GM12875 (cell line): ENCODE results near the gene VRTN.

Source experiments
- H3K4me3 ChIP-seq: one replicate; pipeline ENCODE4 v1.5.1; 2011; ENCODE audit warnings: low read depth, low read length, control low read depth
- TF ChIP-seq, protein P1 (sequence below): IDR thresholded peaks from 2 replicates; pipeline ENCODE4 v1.5.1; 2011; ENCODE audit warnings: low read depth, mild to moderate bottlenecking, control low read depth, inconsistent platforms, low read length, moderate library complexity, borderline replicate concordance; ENCODE audit not compliant: insufficient read depth

The VRTN gene

GRCh38 chr14:74349757-74350156, 1.5 kb downstream of the VRTN start:
- no peak overlapping the region for H3K4me3 ChIP-seq
- TF ChIP-seq, protein P1, sequence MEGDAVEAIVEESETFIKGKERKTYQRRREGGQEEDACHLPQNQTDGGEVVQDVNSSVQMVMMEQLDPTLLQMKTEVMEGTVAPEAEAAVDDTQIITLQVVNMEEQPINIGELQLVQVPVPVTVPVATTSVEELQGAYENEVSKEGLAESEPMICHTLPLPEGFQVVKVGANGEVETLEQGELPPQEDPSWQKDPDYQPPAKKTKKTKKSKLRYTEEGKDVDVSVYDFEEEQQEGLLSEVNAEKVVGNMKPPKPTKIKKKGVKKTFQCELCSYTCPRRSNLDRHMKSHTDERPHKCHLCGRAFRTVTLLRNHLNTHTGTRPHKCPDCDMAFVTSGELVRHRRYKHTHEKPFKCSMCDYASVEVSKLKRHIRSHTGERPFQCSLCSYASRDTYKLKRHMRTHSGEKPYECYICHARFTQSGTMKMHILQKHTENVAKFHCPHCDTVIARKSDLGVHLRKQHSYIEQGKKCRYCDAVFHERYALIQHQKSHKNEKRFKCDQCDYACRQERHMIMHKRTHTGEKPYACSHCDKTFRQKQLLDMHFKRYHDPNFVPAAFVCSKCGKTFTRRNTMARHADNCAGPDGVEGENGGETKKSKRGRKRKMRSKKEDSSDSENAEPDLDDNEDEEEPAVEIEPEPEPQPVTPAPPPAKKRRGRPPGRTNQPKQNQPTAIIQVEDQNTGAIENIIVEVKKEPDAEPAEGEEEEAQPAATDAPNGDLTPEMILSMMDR = no peak

- TF ChIP-seq, protein P1 = no peak
- no peak overlapping the region for H3K4me3 ChIP-seq
Measured at GRCh38 chr14:74350211-74350927, 2.1 kb downstream of the VRTN start.

- no peak overlapping the region for H3K4me3 ChIP-seq
- TF ChIP-seq, protein P1 = no peak
Measured at GRCh38 chr14:74350928-74351323, 2.7 kb downstream of the VRTN start.

DNA sequence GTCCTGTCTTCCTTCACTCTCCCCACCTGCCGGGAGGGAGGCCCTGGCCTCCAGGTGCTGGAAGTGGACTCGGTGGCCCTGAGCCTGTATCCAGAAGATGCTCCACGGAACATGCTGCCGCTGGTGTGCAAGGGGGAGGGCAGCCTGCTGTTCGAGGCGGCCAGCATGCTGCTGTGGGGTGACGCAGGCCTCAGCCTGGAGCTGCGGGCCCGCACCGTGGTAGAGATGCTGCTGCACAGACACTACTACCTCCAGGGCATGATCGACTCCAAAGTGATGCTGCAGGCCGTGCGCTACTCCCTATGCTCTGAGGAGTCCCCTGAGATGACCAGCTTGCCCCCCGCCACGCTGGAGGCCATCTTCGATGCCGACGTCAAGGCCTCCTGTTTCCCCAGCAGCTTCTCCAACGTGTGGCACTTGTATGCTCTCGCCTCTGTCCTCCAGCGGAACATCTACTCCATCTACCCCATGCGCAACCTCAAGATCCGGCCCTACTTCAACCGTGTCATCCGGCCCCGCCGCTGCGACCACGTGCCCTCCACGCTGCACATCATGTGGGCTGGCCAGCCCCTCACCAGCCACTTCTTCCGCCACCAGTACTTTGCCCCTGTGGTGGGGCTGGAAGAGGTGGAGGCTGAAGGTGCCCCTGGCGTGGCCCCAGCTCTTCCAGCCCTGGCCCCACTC, 8.8 kb downstream of the VRTN start:
- H3K4me3 ChIP-seq = no peak overlapping the region
- TF ChIP-seq, protein P1 = no peak

DNA sequence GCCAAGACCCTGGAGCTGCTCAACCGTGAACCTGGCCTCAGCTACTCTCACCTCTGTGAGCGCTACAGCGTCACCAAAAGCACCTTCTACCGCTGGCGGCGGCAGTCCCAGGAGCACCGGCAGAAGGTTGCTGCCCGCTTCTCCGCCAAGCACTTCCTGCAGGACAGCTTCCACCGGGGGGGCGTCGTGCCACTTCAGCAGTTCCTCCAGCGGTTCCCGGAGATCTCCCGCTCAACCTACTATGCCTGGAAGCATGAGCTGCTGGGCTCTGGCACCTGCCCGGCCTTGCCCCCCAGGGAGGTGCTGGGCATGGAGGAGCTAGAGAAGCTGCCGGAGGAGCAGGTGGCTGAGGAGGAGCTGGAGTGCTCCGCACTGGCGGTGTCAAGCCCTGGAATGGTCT, 9.3 kb downstream of the VRTN start:
- H3K4me3 ChIP-seq = no peak overlapping the region
- TF ChIP-seq, protein P1 = no peak

- TF ChIP-seq, protein P1 = no peak
- no peak overlapping the region for H3K4me3 ChIP-seq
Measured at GRCh38 chr14:74358176-74358829, 10.0 kb downstream of the VRTN start.
